ENCODE measurements around the gene ECSCR.

ECSCR gene

DNA sequence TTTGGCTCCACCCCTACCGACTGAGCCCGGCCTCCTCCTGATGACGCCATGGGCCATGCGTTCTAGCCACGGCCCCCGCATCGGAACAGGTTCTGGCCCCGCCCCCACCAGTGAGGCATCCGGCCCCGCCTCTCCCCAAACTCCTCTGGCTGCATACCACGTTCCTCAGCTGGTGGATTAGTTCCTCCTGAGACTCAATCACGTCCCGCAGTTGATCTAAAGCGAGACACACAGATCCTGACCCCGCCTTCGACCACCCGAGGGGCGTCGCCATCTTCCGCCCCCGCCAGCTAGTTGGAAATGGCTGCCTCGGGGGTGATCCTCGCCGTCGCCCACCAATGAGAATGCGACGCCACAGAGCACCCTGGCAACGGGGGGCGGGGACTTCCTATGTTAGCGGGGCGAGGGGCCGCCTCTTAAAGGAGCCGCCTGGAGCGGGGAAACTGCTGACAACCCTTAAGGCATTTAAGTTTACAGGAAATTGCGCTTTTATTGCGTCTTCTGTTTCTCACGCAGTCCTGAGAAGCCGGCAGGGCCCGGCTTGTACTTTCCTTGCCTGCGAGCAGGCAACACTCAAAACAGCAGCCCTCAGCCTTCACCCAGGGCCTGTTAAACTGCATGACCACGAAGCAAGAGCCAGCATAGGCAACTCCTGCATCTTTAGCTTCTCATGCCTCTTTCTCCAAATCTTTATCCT is 58.6 kb downstream of the ECSCR start, which contains the start of gene SPATA24:
SPATA24 (minus strand) TSS at position 303 of the 697 bp plus-strand sequence; CDS start at position 274, 29 bp downstream.
- peak within 1 kb of the TSS; percentile 95 for H3K27ac ChIP-seq (ENCODE audit: low read depth, low read length)
- H3K4me3 ChIP-seq (ENCODE audit: low read depth in 1 of 2, low read length in 2 of 2), result peak within 1 kb of the TSS; percentile 82 to 83
- H3K9ac ChIP-seq (ENCODE audit: low read depth in 1 of 2, low read length in 2 of 2), result peak within 1 kb of the TSS; percentile 62 to 77
- H3K36me3 ChIP-seq (ENCODE audit: control insufficient read depth in 1 of 2, insufficient read depth in 2 of 2, low read length in 2 of 2), result no peaks in the 10 kb centered on the region
- no peaks in the 10 kb centered on the region for H3K27me3 ChIP-seq (ENCODE audit: control insufficient read depth in 1 of 2, insufficient read depth in 2 of 2, low read length in 2 of 2)
- no peaks in the 10 kb centered on the region for H3K9me3 ChIP-seq (ENCODE audit: control insufficient read depth in 1 of 2, low read length in 2 of 2)
- H3K4me1 ChIP-seq (ENCODE audit: control insufficient read depth in 1 of 2, insufficient read depth in 2 of 2, low read length in 2 of 2), result peaks cover 23 to 26% of the 10 kb centered on the region in 2 donors

DNA sequence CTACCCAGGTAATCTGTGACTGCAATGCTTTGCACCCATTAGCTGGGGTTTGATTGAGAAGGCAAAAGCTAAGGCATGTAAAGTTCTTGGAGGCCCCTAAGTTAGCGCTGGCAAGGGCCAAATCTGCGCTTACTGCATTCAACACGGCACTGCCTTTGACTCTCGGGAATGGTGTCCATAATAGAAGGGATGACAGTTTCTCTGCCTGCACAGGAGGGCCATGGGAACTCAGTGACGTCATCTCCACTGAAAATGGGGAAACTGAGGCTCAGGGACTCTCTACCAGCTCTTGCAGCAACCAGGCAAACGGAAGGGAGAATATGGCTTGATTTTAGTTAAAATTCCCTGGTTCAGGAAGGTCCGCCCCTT is 59.1 kb downstream of the ECSCR start:
- peak overlapping the region; percentile 95 for H3K27ac ChIP-seq (ENCODE audit: low read depth, low read length)
- H3K4me3 ChIP-seq (ENCODE audit: low read depth in 1 of 2, low read length in 2 of 2), result peak overlapping the region; percentile 82 to 83
- no peaks in the 10 kb centered on the region for H3K27me3 ChIP-seq (ENCODE audit: control insufficient read depth in 1 of 2, insufficient read depth in 2 of 2, low read length in 2 of 2)
- H3K36me3 ChIP-seq (ENCODE audit: control insufficient read depth in 1 of 2, insufficient read depth in 2 of 2, low read length in 2 of 2), result no peaks in the 10 kb centered on the region
- peaks cover 23 to 26% of the 10 kb centered on the region in 2 donors for H3K4me1 ChIP-seq (ENCODE audit: control insufficient read depth in 1 of 2, insufficient read depth in 2 of 2, low read length in 2 of 2)
- H3K9ac ChIP-seq (ENCODE audit: low read depth in 1 of 2, low read length in 2 of 2), result peak overlapping the region; percentile 62 to 77
- H3K9me3 ChIP-seq (ENCODE audit: control insufficient read depth in 1 of 2, low read length in 2 of 2), result no peaks in the 10 kb centered on the region

DNA sequence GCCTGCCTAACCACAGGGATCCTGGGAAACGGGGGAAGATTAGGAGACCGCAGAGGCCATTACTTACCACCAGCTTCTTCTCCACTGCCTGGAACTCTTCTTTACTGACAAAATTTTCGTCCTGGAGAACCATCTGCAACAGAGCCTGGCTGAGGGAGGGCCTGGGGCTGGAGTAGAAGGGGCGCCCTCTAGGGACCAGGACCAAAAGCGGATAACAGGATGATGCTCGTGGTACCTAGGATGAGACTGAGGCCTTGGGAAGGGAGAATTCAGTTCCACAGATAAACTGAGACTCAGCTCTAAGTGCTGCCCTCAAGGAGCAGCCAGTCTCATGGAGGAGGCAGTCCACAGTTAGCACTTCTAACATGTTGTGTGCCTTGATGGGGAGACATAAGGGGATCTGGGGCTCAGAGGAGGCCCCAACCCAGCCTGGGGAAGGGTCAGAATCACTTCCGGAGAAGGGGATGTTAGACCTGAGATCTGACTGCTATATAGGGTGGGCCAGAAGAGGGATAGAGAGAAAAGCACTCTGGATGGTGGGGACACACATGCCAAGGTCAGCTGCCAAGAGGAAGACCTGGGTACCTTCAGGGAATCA is 59.9 kb downstream of the ECSCR start:
- Histone ChIP-seq H3K27ac (ENCODE audit: low read depth, low read length) (no peak overlapping the region), H3K9ac (ENCODE audit: low read depth in 1 of 2, low read length in 2 of 2) (no peak overlapping the region), H3K27me3 (ENCODE audit: control insufficient read depth in 1 of 2, insufficient read depth in 2 of 2, low read length in 2 of 2) (no peaks in the 10 kb centered on the region), H3K36me3 (ENCODE audit: control insufficient read depth in 1 of 2, insufficient read depth in 2 of 2, low read length in 2 of 2) (no peaks in the 10 kb centered on the region), H3K9me3 (ENCODE audit: control insufficient read depth in 1 of 2, low read length in 2 of 2) (no peaks in the 10 kb centered on the region), H3K4me1 (ENCODE audit: control insufficient read depth in 1 of 2, insufficient read depth in 2 of 2, low read length in 2 of 2) (peaks cover 21 to 23% of the 10 kb centered on the region in 2 donors), H3K4me3 (ENCODE audit: low read depth in 1 of 2, low read length in 2 of 2) (no peak overlapping the region)

DNA sequence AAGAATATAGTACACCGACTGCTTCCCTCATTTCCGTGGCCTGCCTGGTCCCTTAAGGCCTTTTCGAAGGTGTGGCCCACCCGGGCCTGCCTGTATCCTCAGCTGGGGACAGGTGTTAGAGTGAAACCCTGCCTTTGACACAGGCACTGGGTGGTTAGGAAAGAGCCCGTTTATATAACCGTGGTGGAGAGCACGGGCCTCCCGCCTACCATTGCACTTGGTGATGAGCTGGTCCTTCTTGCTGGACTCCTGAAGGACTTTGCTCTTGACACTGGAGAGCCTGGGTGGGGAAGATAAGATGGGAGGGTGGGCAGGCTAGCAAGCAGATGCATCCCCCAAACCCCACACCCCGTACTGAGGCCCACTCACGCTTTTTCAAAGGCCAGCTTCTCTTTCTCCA is 61.0 kb downstream of the ECSCR start:
- Histone ChIP-seq H3K27me3 (ENCODE audit: control insufficient read depth in 1 of 2, insufficient read depth in 2 of 2, low read length in 2 of 2) (no peaks in the 10 kb centered on the region), H3K9ac (ENCODE audit: low read depth in 1 of 2, low read length in 2 of 2) (no peak overlapping the region), H3K27ac (ENCODE audit: low read depth, low read length) (no peak overlapping the region), H3K36me3 (ENCODE audit: control insufficient read depth in 1 of 2, insufficient read depth in 2 of 2, low read length in 2 of 2) (no peaks in the 10 kb centered on the region), H3K9me3 (ENCODE audit: control insufficient read depth in 1 of 2, low read length in 2 of 2) (no peaks in the 10 kb centered on the region), H3K4me1 (ENCODE audit: control insufficient read depth in 1 of 2, insufficient read depth in 2 of 2, low read length in 2 of 2) (peaks cover 15 to 17% of the 10 kb centered on the region in 2 donors), H3K4me3 (ENCODE audit: low read depth in 1 of 2, low read length in 2 of 2) (no peak overlapping the region)

DNA sequence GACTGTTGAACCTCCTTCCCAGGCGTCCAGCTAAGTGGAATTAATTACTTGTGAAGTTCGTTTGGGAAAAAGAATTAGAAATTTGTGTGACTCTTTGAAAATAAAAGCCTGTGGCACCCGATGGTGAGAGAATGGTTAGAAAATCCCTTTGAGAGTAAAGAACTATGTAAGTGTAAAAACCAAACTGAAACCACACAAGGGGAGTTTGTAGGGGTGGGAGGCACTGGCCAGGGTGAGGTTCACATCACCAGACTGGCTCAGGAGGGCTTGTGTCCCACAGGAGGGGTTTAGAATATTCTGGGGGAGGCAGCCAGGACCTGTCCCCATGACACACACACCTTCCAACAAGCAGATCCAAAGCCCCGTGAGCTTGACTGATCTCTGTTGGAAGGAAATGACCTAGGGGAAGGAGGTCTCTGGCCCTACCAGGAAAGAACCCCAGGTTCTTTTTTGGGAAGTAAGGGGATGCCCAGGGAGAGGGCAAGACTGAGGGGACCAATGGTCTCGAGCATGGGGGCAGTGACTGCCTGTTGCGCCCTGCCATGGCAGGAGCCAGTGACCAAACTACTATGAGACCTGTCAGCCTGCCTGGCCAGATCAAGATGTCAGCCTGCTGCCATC is 62.9 kb downstream of the ECSCR start:
- H3K36me3 ChIP-seq (ENCODE audit: control insufficient read depth in 1 of 2, insufficient read depth in 2 of 2, low read length in 2 of 2), result no peaks in the 10 kb centered on the region
- no peaks in the 10 kb centered on the region for H3K9me3 ChIP-seq (ENCODE audit: control insufficient read depth in 1 of 2, low read length in 2 of 2)
- peaks cover 13 to 15% of the 10 kb centered on the region in 2 donors for H3K4me1 ChIP-seq (ENCODE audit: control insufficient read depth in 1 of 2, insufficient read depth in 2 of 2, low read length in 2 of 2)
- H3K27me3 ChIP-seq (ENCODE audit: control insufficient read depth in 1 of 2, insufficient read depth in 2 of 2, low read length in 2 of 2), result no peaks in the 10 kb centered on the region
- no peak overlapping the region for H3K27ac ChIP-seq (ENCODE audit: low read depth, low read length)
- H3K4me3 ChIP-seq (ENCODE audit: low read depth in 1 of 2, low read length in 2 of 2), result no peak overlapping the region
- H3K9ac ChIP-seq (ENCODE audit: low read depth in 1 of 2, low read length in 2 of 2), result no peak overlapping the region

Measured in duodenal mucosa (tissue), 2 donors.